HG03342 (cell line): Measurements from ENCODE around the gene ITPR2.
A peak's percentile ranks its signal among the peaks of the same experiment; 100 is the strongest.

Experiments
- ATAC-seq: cut with Tn5 transposase; IDR thresholded peaks from one replicate; pipeline ENCODE4 v1.9.1; 2021; ENCODE audit warnings: mild to moderate bottlenecking, moderate library complexity; ENCODE audit not compliant: unreplicated experiment

Gene ITPR2

DNA sequence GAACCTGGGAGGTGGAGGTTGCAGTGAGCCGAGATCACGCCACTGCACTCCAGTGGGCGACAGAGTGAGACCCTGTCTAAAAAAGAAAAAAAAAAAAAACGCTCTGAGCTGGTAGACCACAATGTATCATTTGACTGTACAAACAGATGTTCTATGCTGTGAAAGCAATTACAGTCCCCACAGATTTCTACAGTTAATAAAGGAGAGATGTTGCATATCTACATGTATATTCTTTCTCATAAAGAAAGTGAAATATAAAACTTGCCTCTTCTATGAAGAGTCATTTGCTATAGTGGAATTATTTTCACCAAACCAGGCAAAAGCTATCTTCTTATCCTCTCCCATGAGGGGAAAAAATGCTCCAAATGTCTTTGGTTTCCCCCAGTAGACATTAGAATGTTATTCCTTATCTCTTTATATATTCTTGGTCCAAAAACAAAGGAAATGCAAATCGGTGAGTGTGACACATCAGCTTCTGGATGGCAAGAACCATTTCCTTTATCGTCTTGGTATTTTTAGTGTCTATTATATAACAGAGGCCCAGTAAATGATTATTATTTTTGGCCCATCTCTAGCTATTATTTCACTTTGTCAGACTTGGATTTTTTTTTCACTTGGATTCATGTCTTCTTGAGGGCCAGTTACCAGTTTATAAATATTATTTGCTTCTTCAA is 407.3 kb downstream of the ITPR2 start:
- ATAC-seq = peak; percentile 71

DNA sequence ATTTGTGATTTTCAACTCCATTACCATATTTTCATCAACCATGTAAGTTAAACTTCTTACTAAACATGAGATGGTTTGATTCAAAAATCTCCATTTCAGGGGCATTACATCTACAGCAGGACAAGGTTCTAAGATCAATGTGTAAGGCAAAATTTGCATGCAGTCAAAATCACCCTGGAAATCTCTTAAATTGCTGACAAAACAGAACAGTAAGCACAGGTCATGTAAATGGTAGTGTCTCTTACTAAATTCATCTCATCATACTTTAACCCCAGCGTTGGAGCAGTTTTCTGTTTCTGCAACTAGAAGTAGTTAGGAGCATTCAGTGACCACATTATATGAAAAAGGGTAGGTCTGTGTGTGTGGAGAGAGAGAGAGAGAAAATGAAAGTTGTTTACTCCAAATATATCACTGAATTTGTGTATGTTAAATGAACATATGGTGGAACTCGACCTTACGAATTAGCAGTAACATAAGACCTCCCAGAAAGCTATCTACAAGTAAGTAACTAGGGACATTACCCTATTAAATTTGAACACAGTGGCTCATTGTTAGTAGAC is 410.1 kb downstream of the ITPR2 start:
- peak; percentile 58 for ATAC-seq

DNA sequence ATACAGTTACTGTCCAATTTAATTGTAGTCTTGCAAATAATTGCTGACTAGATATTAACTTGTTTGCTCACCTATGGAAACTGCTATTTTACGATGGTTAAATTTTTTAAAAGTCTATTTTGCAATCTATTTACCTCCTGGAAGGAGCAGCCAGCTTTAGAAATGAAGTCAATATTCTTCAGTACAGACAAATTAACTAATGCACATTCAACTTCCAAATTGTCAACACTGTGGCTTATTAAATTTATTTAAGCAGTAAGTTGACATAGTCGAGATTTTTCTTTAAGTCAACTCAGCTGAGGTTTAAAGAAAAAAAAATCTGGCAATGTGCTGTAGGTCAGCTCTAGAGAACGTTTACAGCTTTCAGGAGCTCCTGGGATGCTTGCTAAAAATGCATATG is 416.4 kb downstream of the ITPR2 start:
- no peak for ATAC-seq

- ATAC-seq = no peak
Measured at GRCh38 chr12:26410689-26411088, 422.3 kb downstream of the ITPR2 start.

- no peak for ATAC-seq
Measured at GRCh38 chr12:26406813-26407212, 426.2 kb downstream of the ITPR2 start.

DNA sequence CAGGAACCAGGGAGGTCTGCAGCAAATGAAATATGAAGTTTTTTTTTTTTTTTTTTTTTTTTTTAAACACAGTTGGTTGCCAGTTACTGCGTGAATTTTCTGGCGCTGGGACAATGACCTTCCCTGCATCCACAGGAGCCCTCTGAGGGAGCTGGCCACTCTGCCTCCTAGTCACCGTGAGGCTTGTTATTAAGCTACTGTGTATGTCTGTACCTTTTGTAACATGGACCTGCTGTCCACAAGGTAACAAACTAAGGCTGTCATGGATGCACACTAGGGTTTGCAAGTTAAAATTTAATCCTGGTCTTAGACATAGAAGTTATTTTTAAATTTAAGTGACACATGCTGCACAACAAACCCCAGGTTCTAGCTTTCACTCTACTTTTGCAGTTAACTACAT is 426.6 kb downstream of the ITPR2 start:
- no peak for ATAC-seq

GRCh38 chr12:26403601-26404000 is 429.4 kb downstream of the ITPR2 start:
- ATAC-seq = no peak

DNA sequence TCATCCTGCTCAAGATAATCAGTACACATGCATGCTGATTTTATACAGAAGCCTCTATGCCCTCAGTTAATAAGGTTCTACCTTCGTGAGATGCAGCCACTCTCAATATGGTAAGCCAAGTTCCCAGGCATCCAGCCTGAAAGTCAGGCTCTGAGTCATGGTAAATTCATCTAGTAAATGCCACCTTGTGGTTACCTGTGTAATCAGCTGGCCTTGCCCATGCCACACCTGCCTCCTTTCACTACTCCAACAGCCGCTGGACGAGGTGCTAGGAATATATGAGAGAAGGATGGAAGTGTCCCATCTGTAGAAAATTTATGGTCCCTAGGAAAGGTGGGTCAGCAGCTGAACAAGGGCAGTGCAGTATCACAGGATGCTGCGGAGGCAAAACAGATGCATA is 430.3 kb downstream of the ITPR2 start:
- no peak for ATAC-seq

DNA sequence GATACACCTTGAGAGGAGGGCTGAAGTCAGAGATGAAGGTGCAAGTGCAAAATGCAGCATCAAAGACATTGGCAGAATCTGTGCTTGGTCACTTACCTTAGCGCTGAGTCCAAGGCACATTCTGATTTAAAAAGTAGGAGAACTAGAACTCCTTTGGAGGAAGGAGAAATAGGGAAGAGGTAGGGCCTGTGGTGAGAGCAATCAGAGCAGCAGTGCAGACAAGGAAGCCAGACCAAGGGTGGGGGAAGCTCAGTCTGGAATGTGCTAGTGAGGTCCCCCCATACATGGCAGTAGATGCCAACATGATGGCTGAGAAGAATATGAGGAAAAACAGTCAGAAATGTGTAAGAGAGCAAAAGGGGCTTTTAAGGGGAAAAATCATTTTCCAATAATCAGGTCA is 431.1 kb downstream of the ITPR2 start:
- ATAC-seq = no peak

DNA sequence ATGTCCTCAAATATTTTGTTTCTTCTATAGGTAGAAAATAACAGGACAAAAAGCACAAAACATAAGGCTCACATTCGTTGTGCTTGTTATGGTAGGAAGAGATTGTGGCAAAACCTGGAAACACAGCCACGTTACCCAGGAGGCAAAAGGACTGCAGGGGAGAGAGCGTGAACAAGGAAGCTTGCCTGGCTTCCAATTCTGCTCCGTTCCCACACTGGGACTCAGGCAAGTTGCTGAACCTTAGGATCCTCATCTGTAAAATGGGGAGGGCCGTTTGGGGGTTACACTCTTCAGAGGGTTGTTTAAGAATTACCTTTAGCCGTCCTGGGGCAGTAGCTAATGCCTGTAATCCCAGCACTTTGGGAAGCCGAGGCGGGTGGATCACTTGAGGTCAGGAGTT is 432.4 kb downstream of the ITPR2 start:
- ATAC-seq = no peak

DNA sequence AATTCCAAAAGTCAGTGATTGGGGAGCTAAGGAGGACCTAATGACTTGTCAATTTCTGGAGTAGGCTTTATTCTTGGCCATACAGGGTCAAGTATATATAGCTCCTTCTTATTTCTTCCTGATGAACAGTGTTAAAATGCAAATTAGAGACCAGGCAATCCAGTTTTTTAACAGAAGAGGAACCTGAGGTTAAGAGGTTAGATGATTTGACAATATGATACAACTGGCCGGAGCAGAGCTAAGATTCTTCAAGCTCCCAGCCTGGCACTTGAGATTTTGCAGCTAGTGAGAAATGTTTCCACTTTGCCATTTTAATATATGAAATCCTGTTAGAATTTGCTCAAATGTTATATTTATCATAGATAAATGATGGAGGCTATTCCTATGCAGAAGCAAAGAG is 433.6 kb downstream of the ITPR2 start:
- ATAC-seq = no peak

DNA sequence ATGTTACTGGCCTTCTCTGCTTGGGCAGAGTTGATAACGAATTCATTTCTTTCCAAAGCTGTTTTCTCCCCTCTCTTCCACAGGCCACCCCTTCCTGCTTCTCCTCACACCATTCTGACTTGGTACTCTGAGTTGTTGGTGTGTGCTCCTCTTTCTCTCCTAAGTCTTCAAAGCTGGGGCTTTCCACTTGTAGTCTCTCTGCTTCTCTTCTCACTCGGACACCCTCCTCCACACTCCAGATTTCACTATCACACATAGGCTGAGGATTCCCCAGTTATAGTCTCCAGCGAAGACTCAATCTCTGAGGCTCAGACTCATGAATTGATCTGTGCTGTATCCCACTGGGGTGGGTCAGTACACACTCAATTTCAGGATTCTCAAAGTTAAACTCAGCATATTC is 436.6 kb downstream of the ITPR2 start:
- ATAC-seq = no peak

- ATAC-seq = no peak
Measured at GRCh38 chr12:26389343-26389742, 443.7 kb downstream of the ITPR2 start.

DNA sequence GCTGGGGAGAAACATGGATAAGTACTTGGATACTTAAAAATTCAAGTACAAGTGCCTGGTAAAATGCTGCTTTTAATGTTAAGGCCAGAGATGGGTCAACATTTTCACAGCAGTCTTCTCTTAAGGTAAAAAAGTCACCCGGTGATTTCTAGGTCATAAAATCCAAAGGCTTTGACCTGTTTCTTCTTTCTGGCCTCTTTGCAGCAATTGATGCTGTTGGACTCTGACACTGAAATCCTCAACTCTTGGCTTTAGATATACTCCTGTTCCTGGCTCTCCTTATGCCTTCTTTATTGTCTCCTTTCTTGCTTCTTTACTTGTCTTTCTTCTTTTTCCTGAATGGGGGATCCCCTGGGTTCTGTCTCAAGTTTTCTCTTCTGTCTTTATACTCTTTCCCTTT is 448.5 kb downstream of the ITPR2 start:
- ATAC-seq = no peak

DNA sequence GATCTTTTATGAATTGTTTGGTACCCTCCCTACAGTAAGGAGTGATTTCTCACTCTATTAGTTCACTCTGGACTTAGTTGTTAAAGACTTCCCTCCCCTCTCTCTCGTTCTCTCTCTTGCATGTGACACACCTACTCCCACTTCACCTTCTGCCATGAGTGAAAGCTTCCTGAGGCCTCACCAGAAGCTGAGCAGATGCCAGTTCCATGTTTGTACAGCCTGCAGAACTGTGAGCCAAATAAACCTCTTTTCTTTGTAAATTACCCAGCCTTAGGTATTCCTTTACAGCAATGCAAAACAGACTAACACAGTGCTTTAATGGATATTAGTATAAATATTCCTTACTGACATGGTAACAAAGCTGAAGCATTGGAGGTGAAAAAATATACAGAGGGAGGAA is 450.0 kb downstream of the ITPR2 start:
- ATAC-seq = no peak

- ATAC-seq = no peak
Measured at GRCh38 chr12:26380897-26381296, 452.1 kb downstream of the ITPR2 start.

DNA sequence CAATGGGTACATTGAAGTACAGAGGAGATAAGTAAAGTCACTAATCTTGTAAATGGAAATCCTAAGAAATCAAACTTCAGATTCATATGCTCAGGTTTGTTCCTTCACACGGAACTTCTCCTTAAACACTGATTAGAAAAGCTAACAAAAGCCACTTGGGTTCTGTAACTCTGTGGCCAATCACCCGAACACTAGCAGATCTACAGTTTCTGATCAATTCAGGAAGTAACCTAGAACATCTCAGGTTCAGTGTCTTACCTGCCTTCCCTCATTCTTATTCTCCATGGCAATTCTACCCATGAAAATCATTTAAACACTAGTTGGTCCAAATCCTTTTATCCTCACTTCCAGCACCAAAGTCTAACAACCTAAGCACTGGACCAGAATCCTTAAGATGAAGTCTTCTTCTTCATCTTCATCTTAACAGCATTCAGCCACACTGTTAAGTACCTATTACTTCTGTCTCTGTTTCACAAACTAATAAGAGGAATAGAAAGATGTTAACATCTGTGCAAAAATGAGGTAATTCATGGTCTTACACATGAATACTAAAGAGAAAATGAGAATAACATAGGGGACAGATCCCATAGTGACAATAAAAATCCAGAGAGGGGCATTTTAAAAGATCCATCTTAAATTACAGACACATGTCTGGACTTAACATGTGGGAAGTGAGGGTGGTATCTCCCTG is 453.1 kb downstream of the ITPR2 start:
- ATAC-seq = no peak

DNA sequence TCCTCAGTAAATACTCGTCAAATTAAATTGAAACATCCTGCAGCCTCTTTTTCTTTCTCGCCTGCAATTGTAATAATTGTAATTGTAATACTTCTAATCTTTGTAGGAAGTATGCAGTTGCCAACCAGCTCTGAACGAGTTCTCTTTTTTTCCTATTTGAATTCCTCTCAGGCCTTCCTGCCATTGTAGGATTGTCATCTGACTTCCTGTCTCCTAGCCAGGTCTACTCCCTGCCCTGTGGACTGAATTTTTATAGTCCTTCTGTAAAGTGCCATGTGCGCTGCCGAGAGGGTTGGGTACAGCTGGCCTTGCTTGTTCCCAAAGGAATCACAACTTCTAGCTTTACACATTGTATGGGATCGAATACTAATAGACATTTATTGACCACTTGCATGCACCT is 454.3 kb downstream of the ITPR2 start:
- no peak for ATAC-seq

DNA sequence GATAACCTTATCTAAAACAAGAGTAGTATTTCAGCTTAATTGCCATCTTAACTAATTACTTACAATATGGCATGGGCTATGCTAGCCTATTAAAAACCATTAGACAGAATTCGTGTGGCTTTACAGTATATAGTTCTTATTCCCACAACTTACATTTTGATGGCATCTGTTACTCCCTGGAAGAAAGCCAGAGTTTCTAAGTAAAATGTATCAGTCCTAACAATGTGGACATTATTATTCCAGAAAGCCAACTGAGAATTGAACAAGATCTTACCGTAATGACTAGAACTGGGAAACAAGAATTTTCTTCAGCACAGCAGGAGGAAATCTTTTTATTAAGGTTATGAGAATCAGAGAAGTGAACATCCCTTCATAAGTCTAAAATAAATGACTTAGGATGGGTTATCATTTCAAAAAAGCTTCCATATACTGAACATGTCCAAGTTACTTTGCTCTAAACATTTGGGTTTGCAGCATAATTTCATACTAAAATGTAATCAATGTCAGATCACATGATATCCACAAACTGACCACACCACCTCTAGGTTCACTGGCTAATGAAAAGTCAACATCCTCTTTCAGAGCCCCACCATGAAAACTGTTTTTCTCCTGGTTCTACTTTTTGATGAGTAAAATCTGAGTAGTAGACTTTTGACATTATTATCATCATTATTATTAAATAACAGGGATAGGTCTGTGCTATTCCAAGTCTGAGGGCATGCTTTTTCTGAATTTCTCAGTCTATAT is 457.9 kb downstream of the ITPR2 start:
- no peak for ATAC-seq

- ATAC-seq = no peak
Measured at GRCh38 chr12:26373606-26374495, 459.1 kb downstream of the ITPR2 start.

DNA sequence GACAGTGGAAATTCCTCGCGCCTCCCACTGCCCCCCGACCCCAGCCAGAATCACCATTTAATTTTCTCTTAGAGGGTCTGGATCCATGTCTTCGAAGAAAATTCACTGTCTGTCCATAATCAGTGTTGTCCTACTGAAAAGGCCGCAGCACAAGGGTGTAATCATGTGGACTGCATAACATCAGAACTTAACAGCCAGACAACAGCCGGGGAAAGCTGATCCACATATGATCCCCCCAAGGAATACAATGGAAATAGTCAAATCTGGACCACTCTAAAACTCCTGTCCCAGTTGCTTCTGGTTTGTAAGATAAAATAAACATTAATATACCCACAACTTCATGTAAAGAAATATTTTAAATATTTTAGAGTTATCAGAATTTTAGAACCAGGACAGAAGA is 460.1 kb downstream of the ITPR2 start:
- no peak for ATAC-seq
